HEK293T (cell line): Measurements from ENCODE around the gene KYNU.

Source experiments
- CTCF ChIA-PET: fragments of 350-600 bp; formaldehyde crosslinking; extraction: SDS; loops from one replicate; lab custom pipeline; 2021; ENCODE audit warnings: antibody characterized with exemption, inconsistent platforms; lab: Yijun Ruan, JAX
- POLR2A ChIA-PET: fragments of 350-600 bp; formaldehyde crosslinking; extraction: SDS; loops from one replicate; lab custom pipeline; 2020; ENCODE audit warnings: antibody characterized with exemption, inconsistent platforms; lab: Yijun Ruan, JAX
- DNase-seq: peaks from one replicate; pipeline ENCODE4 v3.0.0; 2012; ENCODE audit warnings: mixed read lengths; ENCODE audit errors: extremely low spot score
- ARNT ChIP-seq: fragments of 450-650 bp; IDR thresholded peaks from 2 replicates; pipeline ENCODE4 v1.6.1; 2017; ENCODE audit warnings: mild to moderate bottlenecking
- BHLHE40 ChIP-seq: fragments of 450-650 bp; IDR thresholded peaks from 2 replicates; pipeline ENCODE4 v1.6.1; 2016; ENCODE audit warnings: mild to moderate bottlenecking, moderate library complexity, borderline replicate concordance
- CTBP1 ChIP-seq: fragments of 450-650 bp; IDR thresholded peaks from 2 replicates; pipeline ENCODE4 v1.6.1; 2016; ENCODE audit warnings: borderline replicate concordance
- ELF4 ChIP-seq: fragments of 450-650 bp; IDR thresholded peaks from 2 replicates; pipeline ENCODE4 v1.6.1; 2017; ENCODE audit warnings: antibody characterized with exemption
- FOXA1 ChIP-seq: fragments of 450-650 bp; IDR thresholded peaks from 2 replicates; pipeline ENCODE4 v1.6.1; 2016; ENCODE audit warnings: mild to moderate bottlenecking
- FOXK2 ChIP-seq: fragments of 450-650 bp; IDR thresholded peaks from 2 replicates; pipeline ENCODE4 v1.6.1; 2016; ENCODE audit warnings: mild to moderate bottlenecking
- FOXM1 ChIP-seq: fragments of 450-650 bp; IDR thresholded peaks from 2 replicates; pipeline ENCODE4 v1.6.1; 2017; ENCODE audit warnings: mild to moderate bottlenecking, borderline replicate concordance
- HDGF ChIP-seq: fragments of 450-650 bp; IDR thresholded peaks from 2 replicates; pipeline ENCODE4 v1.6.1; 2017; ENCODE audit warnings: antibody characterized with exemption, borderline replicate concordance
- L3MBTL2 ChIP-seq: fragments of 450-650 bp; conservative IDR thresholded peaks from 2 replicates; pipeline ENCODE4 v1.6.1; 2016; ENCODE audit warnings: mild to moderate bottlenecking
- LEF1 ChIP-seq: fragments of 450-650 bp; IDR thresholded peaks from 2 replicates; pipeline ENCODE4 v1.6.1; 2017; ENCODE audit warnings: mild to moderate bottlenecking, borderline replicate concordance
- NFRKB ChIP-seq: fragments of 450-650 bp; IDR thresholded peaks from 2 replicates; pipeline ENCODE4 v1.6.1; 2016; ENCODE audit warnings: mild to moderate bottlenecking, moderate library complexity
- SP1 ChIP-seq: fragments of 450-650 bp; IDR thresholded peaks from 2 replicates; pipeline ENCODE4 v1.6.1; 2017
- SUZ12 ChIP-seq: fragments of 450-650 bp; IDR thresholded peaks from 2 replicates; pipeline ENCODE4 v1.6.1; 2016; ENCODE audit warnings: mild to moderate bottlenecking
- TARDBP ChIP-seq: fragments of 450-650 bp; IDR thresholded peaks from 2 replicates; pipeline ENCODE4 v1.6.1; 2016
- ZNF384 ChIP-seq: fragments of 450-650 bp; IDR thresholded peaks from 2 replicates; pipeline ENCODE4 v1.6.1; 2016
- TF ChIP-seq, protein P1 (sequence below): fragments of 450-650 bp; IDR thresholded peaks from 2 replicates; pipeline ENCODE4 v1.6.1; 2016

The KYNU gene

DNA sequence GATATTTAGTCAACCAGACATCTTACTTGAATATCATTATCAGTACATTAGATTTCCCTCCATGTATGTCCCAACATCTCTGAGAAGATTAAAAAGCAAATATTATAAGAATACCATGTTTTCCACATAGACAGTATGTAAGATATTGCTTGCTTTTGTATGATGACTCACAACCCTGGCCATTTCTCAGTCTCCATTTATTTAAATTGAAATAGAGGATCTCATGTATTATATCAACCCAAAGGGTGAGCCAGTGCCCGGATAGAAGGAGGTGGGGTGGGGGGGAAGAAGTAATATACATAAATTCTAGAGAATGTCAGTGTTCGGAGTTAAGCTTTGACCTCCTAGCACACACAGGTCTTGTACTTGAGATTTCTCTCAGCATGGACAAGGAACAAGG lies 109.6 kb downstream of the KYNU start:
- TF ChIP-seq SP1 (no peak), FOXK2 (no peak), FOXM1 (no peak), CTBP1 (no peak), ARNT (no peak), NFRKB (no peak), L3MBTL2 (no peak), TARDBP (no peak), ELF4 (no peak), LEF1 (no peak)
- TF ChIP-seq, protein P1, sequence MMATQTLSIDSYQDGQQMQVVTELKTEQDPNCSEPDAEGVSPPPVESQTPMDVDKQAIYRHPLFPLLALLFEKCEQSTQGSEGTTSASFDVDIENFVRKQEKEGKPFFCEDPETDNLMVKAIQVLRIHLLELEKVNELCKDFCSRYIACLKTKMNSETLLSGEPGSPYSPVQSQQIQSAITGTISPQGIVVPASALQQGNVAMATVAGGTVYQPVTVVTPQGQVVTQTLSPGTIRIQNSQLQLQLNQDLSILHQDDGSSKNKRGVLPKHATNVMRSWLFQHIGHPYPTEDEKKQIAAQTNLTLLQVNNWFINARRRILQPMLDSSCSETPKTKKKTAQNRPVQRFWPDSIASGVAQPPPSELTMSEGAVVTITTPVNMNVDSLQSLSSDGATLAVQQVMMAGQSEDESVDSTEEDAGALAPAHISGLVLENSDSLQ: no peak
- POLR2A ChIA-PET: no interaction called here
- DNase-seq: no peak
- CTCF ChIA-PET: no interaction called here

GRCh38 chr2:142989273-142990204 lies 112.1 kb downstream of the KYNU start:
- DNase-seq: peak; percentile 27
- POLR2A ChIA-PET: no interaction called here

DNA sequence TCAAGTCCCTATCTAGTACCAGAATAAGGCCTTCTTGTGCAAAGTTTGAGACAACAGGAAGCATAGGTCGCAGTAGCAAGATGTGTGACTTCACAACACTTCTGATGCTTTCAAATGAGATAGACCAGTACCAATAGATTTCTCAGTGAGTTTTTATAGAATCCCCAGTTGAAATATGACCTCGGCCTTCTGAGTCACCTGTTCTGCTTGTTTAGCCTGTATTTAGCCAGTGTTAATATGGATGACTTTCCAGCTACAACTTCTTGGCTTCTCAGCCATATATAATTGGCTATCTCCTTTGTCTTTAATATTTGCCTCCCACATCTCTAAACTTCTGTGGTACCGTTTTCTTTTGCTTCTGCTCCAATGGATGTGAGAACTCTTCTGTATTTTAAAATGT lies 113.8 kb downstream of the KYNU start:
- CTCF ChIA-PET: no interaction called here
- POLR2A ChIA-PET: no interaction called here
- no peak for TF ChIP-seq TARDBP
- TF ChIP-seq FOXA1: no peak
- no peak for TF ChIP-seq SP1
- no peak for TF ChIP-seq BHLHE40
- no peak for TF ChIP-seq ARNT
- no peak for TF ChIP-seq CTBP1
- TF ChIP-seq NFRKB: no peak
- TF ChIP-seq L3MBTL2: no peak
- TF ChIP-seq ZNF384: no peak
- no peak for TF ChIP-seq HDGF
- no peak for TF ChIP-seq ELF4
- TF ChIP-seq LEF1: no peak
- no peak for TF ChIP-seq SUZ12
- TF ChIP-seq, protein P1: no peak
- TF ChIP-seq FOXK2: no peak
- TF ChIP-seq FOXM1: no peak
- no peak for DNase-seq

More at GRCh38 chr2:142989273-142990204, 112.1 kb downstream of the KYNU start:
- CTCF ChIA-PET: interaction anchor here (0.6 kb wide), 1 partner anchor 92 kb away, joined by 5 read pairs; no protein-coding TSS in a partner anchor
- TF ChIP-seq SUZ12: no peak
- no peak for TF ChIP-seq TARDBP
- TF ChIP-seq FOXK2: no peak
- TF ChIP-seq FOXA1: no peak
- no peak for TF ChIP-seq LEF1
- no peak for TF ChIP-seq HDGF
- TF ChIP-seq FOXM1: no peak
- no peak for TF ChIP-seq ARNT
- no peak for TF ChIP-seq NFRKB
- no peak for TF ChIP-seq SP1
- TF ChIP-seq ZNF384: no peak
- TF ChIP-seq, protein P1: no peak
- TF ChIP-seq L3MBTL2: no peak
- no peak for TF ChIP-seq BHLHE40
- no peak for TF ChIP-seq CTBP1
- TF ChIP-seq ELF4: no peak

DNA sequence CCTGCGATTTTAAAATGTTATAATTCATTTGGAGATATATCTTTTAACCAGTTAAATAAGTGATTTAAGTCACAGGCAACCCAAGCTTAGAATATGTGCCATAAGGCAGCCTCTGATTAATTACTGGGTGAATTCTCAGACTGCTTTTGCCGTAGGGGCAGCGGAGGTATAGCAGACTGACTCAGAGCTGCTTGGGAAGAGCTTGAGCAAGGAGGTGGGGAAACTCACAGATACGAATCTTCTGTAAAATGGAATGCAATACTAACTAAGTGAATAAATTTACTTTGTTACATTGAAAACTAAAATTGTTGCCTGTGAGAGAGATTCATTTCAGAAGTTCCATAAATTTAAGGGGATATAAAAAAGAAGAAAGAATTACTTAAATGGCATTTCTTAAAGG lies 115.4 kb downstream of the KYNU start:
- DNase-seq: no peak
- TF ChIP-seq LEF1: no peak
- ChIA-PET POLR2A (no interaction called here), CTCF (no interaction called here)

GRCh38 chr2:142993771-142994170 lies 116.3 kb downstream of the KYNU start:
- ChIA-PET POLR2A (no interaction called here), CTCF (interaction anchor here (0.6 kb wide), 1 partner anchor 708 kb away, joined by 3 read pairs; no protein-coding TSS in a partner anchor)
- no peak for DNase-seq
- TF ChIP-seq BHLHE40: no peak
- no peak for TF ChIP-seq FOXA1
- TF ChIP-seq LEF1: no peak
- no peak for TF ChIP-seq ELF4
- TF ChIP-seq ZNF384: no peak
- no peak for TF ChIP-seq NFRKB
- TF ChIP-seq SP1: no peak
- no peak for TF ChIP-seq CTBP1
- no peak for TF ChIP-seq SUZ12

DNA sequence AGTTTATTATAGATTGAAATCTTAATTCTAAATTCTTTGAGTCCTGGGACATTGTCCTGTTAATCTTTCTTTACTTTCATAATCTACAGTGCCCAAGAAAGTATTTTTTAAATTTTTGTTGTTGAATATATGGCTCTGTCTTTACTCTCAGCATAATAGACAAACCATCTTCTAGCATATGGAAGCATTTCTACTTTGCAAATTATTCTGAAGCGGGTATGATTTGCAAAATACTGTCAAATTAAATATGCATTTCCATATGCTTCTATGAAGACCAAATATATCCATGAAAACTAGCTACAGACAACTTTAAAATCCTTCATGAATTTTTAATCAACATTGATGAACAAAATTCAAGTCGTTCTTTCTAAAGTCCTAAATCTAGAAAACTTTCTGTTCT lies 117.2 kb downstream of the KYNU start:
- DNase-seq: no peak
- ChIA-PET POLR2A (no interaction called here), CTCF (no interaction called here)
- no peak for TF ChIP-seq LEF1
- TF ChIP-seq FOXK2: no peak
- no peak for TF ChIP-seq ARNT
- no peak for TF ChIP-seq ELF4
- TF ChIP-seq NFRKB: no peak
- TF ChIP-seq HDGF: no peak
- no peak for TF ChIP-seq SP1
- TF ChIP-seq, protein P1: no peak
- TF ChIP-seq FOXA1: no peak
- no peak for TF ChIP-seq CTBP1
- no peak for TF ChIP-seq FOXM1
- no peak for TF ChIP-seq L3MBTL2
- TF ChIP-seq TARDBP: no peak
